Upper lobe of right lung (tissue), 1 donor: Measurements from ENCODE around the gene LRP8. TPM values are rescaled to one million over a fixed set of nuclear protein-coding genes. Genes with fewer than 3 reads are reported as not detected.
"Not testable (repeated sequence)": the region's sequence is repeated elsewhere in the genome, so short reads cannot be mapped to it uniquely, and the experiment has no call there.

Experiments
- ATAC-seq: fragments of 200-7000 bp; cut with Tn5 transposase; one replicate; pipeline ENCODE4 v1.9.1; 2020; ENCODE audit warnings: mild to moderate bottlenecking, moderate library complexity
- DNase-seq: peaks from one replicate; pipeline ENCODE4 v3.0.0-alpha.2; 2020
- H3K27ac ChIP-seq: fragments of 200-600 bp; one replicate; pipeline ENCODE4 v1.8.0; 2022
- H3K27me3 ChIP-seq: fragments of 200-600 bp; one replicate; pipeline ENCODE4 v1.8.0; 2022; ENCODE audit warnings: mild to moderate bottlenecking
- H3K36me3 ChIP-seq: fragments of 200-600 bp; one replicate; pipeline ENCODE4 v1.8.0; 2022
- H3K4me1 ChIP-seq: fragments of 200-600 bp; one replicate; pipeline ENCODE4 v1.8.0; 2022
- H3K4me3 ChIP-seq: fragments of 200-600 bp; one replicate; pipeline ENCODE4 v1.8.0; 2022; ENCODE audit warnings: mild to moderate bottlenecking
- H3K9me3 ChIP-seq: fragments of 200-600 bp; one replicate; pipeline ENCODE4 v1.8.0; 2022
- CTCF ChIP-seq: fragments of 200-600 bp; IDR thresholded peaks from one replicate; pipeline ENCODE4 v1.8.0; 2022; ENCODE audit warnings: antibody characterized with exemption
- intact Hi-C: fragments of 100-400 bp; cut with DNase I; formaldehyde crosslinking; loops from one replicate; pipeline ENCODE4 v1.11.0; 2022
- total RNA-seq: library from RNA; stranded (reverse); fragmentation: NEBNext Ultra II Directional; extraction: Animal tissue kit (Norgen Biotek cat#: 25700); gene quantifications from one replicate; pipeline ENCODE4 v1.2.1, GENCODE V29; 2021
- donor health status: DM: no; HTN: yes; CAD: no; lungs with severe emphysema.

Gene LRP8
- total RNA-seq, 1 donor from 2014 or later: 11.6 TPM

GRCh38 chr1:53206735-53207379 is 121.0 kb downstream of the LRP8 start:
- ATAC-seq: no peak
- H3K9me3 ChIP-seq: no peaks in the 10 kb centered on the region
- H3K4me3 ChIP-seq: no peak overlapping the region
- H3K27me3 ChIP-seq: no peaks in the 10 kb centered on the region
- DNase-seq: no peak
- H3K36me3 ChIP-seq: peaks cover 96% of the 10 kb centered on the region
- H3K4me1 ChIP-seq: no peaks in the 10 kb centered on the region
- TF ChIP-seq CTCF: no peak
- no peak overlapping the region for H3K27ac ChIP-seq
- intact Hi-C loops: no loop called here

- DNase-seq, H3K4me3 ChIP-seq, ATAC-seq, H3K27ac ChIP-seq, H3K27me3 ChIP-seq, H3K4me1 ChIP-seq, intact Hi-C loops, H3K9me3 ChIP-seq: not testable (repeated sequence)
- peaks cover 95% of the 10 kb centered on the region for H3K36me3 ChIP-seq
Measured at GRCh38 chr1:53206083-53206685, 121.7 kb downstream of the LRP8 start.

- H3K4me3 ChIP-seq, H3K9me3 ChIP-seq, H3K27ac ChIP-seq, H3K4me1 ChIP-seq, H3K27me3 ChIP-seq, DNase-seq, ATAC-seq, intact Hi-C loops: not testable (repeated sequence)
- peaks cover 95% of the 10 kb centered on the region for H3K36me3 ChIP-seq
Measured at GRCh38 chr1:53205496-53205895, 122.4 kb downstream of the LRP8 start.

GRCh38 chr1:53203466-53203865 is 124.4 kb downstream of the LRP8 start:
- TF ChIP-seq CTCF: no peak
- intact Hi-C loops: no loop called here
- H3K27me3 ChIP-seq: no peaks in the 10 kb centered on the region
- H3K27ac ChIP-seq: no peak overlapping the region
- peaks cover 9% of the 10 kb centered on the region for H3K4me1 ChIP-seq
- no peak overlapping the region for H3K4me3 ChIP-seq
- DNase-seq (no peak), ATAC-seq (no peak)
- H3K9me3 ChIP-seq: no peaks in the 10 kb centered on the region
- H3K36me3 ChIP-seq: peaks cover 76% of the 10 kb centered on the region

GRCh38 chr1:53198241-53198651 is 129.6 kb downstream of the LRP8 start:
- intact Hi-C loops: no loop called here
- DNase-seq (no peak), ATAC-seq (no peak)
- peak overlapping the region; percentile 92 for H3K4me3 ChIP-seq
- H3K4me1 ChIP-seq: peaks cover 31% of the 10 kb centered on the region
- no peak for TF ChIP-seq CTCF
- H3K36me3 ChIP-seq: peaks cover 27% of the 10 kb centered on the region
- H3K27me3 ChIP-seq: no peaks in the 10 kb centered on the region
- no peaks in the 10 kb centered on the region for H3K9me3 ChIP-seq
- peak overlapping the region; percentile 100 for H3K27ac ChIP-seq

GRCh38 chr1:53197291-53198200 is 130.3 kb downstream of the LRP8 start:
- H3K4me1 ChIP-seq: peaks cover 31% of the 10 kb centered on the region
- TF ChIP-seq CTCF: no peak
- peaks cover 20% of the 10 kb centered on the region for H3K36me3 ChIP-seq
- H3K27ac ChIP-seq: peak overlapping the region; percentile 100
- peak; percentile 15 for ATAC-seq
- H3K27me3 ChIP-seq: no peaks in the 10 kb centered on the region
- DNase-seq: no peak
- peak overlapping the region; percentile 92 for H3K4me3 ChIP-seq
- intact Hi-C loops: no loop called here
- no peaks in the 10 kb centered on the region for H3K9me3 ChIP-seq
